Heart left ventricle (tissue), 13 donors: ENCODE data around the gene DDO.

Source experiments
- POLR2A ChIP-seq, 2 donors: fragments of 450-650 bp; IDR thresholded peaks; one replicate each; pipeline ENCODE4 v1.6.1; 2017; ENCODE audit warnings: antibody characterized with exemption in 2 of 2, mild to moderate bottlenecking in 2 of 2, moderate library complexity in 2 of 2
- TF ChIP-seq, protein P1 (sequence below), 12 donors: fragments of 200-600 bp; sonication (generic) in 4 of 12; IDR thresholded peaks; one replicate each; pipeline versions ENCODE4 v1.5.0 to v1.8.0; 2018 to 2022; ENCODE audit warnings: antibody characterized with exemption in 12 of 12, mild to moderate bottlenecking in 5 of 12
- donor health status: ischemic (EF 13 %, LVEDD 7.1; RV severe dilation, severe dysfunction).
- donor health status: DM: no; HTN: yes; CAD: no.
- donor health status: DM: no; HTN: no; CAD: no.
- donor health status: ischemic (EF 25% LVEDD 6.9; RV normal size, moderate dysfunction).
- donor health status: ischemic (EF 25% LVEDD 5.7; RV mildly dilated, moderate dysfunction).
- donor health status: ischemic (EF 35%, LVEDD 5.7; RV mildly dilated, moderate dysfunction).
- donor health status: nonischemic (EF 11% LVEDD 7.7; RV severe dilation, severe dysfunction).
- donor health status: DM: yes; HTN: yes; CAD: no.
- donor health status: PGD.
- donor health status: ischemic (EF 29% LVEDD 5.4; RV normal size, mild dysfunction).
- donor health status: nonischemic (EF 23%, LVEDD 6.1; RV moderate dilation, normal function).

DNA sequence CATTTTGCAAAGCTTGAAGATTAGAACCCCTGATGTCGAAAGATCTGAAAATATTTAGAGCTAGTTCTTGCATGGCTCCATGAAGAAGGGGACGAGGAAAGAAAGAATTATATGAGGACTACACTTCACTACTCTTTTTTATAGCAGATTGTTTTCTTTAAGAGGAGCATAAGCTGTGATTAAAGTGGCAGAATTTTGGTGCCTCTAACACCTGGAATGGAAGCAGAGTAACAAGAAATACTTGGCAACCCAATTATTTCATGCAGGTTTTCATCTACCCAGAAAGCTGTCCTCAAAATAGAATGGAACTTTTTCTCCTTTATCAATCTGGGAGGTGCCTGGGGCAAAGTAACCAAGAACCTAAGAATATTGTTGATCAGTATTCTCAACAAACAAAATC lies 61.2 kb downstream of the DDO start:
- TF ChIP-seq POLR2A (IDR thresholded peaks at IDR 0.05), result no peak
- TF ChIP-seq, protein P1, sequence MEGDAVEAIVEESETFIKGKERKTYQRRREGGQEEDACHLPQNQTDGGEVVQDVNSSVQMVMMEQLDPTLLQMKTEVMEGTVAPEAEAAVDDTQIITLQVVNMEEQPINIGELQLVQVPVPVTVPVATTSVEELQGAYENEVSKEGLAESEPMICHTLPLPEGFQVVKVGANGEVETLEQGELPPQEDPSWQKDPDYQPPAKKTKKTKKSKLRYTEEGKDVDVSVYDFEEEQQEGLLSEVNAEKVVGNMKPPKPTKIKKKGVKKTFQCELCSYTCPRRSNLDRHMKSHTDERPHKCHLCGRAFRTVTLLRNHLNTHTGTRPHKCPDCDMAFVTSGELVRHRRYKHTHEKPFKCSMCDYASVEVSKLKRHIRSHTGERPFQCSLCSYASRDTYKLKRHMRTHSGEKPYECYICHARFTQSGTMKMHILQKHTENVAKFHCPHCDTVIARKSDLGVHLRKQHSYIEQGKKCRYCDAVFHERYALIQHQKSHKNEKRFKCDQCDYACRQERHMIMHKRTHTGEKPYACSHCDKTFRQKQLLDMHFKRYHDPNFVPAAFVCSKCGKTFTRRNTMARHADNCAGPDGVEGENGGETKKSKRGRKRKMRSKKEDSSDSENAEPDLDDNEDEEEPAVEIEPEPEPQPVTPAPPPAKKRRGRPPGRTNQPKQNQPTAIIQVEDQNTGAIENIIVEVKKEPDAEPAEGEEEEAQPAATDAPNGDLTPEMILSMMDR (IDR thresholded peaks at IDR 0.05), result no peak
